Measurements from ENCODE around the gene BCL2L11.

GRCh38 chr2:111118481-111118980, 2.2 kb upstream of the BCL2L11 start:
- TF ChIP-seq IKZF1 (conservative IDR thresholded peaks at IDR 0.05) = no peak
- TF ChIP-seq, protein P1, sequence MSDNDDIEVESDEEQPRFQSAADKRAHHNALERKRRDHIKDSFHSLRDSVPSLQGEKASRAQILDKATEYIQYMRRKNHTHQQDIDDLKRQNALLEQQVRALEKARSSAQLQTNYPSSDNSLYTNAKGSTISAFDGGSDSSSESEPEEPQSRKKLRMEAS (IDR thresholded peaks at IDR 0.05; ENCODE audit: low read depth, low read length) = no peak
- no peak for TF ChIP-seq MYC (IDR thresholded peaks at IDR 0.05; ENCODE audit: insufficient read depth, insufficient read length, insufficient replicate concordance, low read length, severe bottlenecking)
- TF ChIP-seq CTCF (IDR thresholded peaks at IDR 0.05 in 2 of 3, conservative IDR thresholded peaks at IDR 0.05 in 1 of 3; ENCODE audit: control insufficient read depth in 2 of 3, extremely low read depth in 1 of 3, insufficient read depth in 1 of 3, low read depth in 3 of 3, low read length in 3 of 3) = no peak
- TF ChIP-seq RBBP5 (conservative IDR thresholded peaks at IDR 0.05) = no peak
- TF ChIP-seq POLR2AphosphoS5 (IDR thresholded peaks at IDR 0.05; ENCODE audit: low read length) = no peak
- no peak for TF ChIP-seq ZNF274 (IDR thresholded peaks at IDR 0.05; ENCODE audit: insufficient read depth, insufficient read length)
- TF ChIP-seq ZNF622 (IDR thresholded peaks at IDR 0.05) = no peak
- TF ChIP-seq POLR2A (IDR thresholded peaks at IDR 0.05; ENCODE audit: low read depth, low read length) = no peak
- no peak for TF ChIP-seq RB1 (IDR thresholded peaks at IDR 0.05; ENCODE audit: borderline replicate concordance)
- TF ChIP-seq MEF2B (IDR thresholded peaks at IDR 0.05; ENCODE audit: partially characterized antibody, poor library complexity, severe bottlenecking) = no peak
- TF ChIP-seq SMC3 (IDR thresholded peaks at IDR 0.05; ENCODE audit: borderline replicate concordance, low read length) = no peak

Measured in GM12878 (cell line).